ENCODE data around the gene FNBP1.
A peak's percentile ranks its signal among the peaks of the same experiment; 100 is the strongest.

FNBP1 gene

DNA sequence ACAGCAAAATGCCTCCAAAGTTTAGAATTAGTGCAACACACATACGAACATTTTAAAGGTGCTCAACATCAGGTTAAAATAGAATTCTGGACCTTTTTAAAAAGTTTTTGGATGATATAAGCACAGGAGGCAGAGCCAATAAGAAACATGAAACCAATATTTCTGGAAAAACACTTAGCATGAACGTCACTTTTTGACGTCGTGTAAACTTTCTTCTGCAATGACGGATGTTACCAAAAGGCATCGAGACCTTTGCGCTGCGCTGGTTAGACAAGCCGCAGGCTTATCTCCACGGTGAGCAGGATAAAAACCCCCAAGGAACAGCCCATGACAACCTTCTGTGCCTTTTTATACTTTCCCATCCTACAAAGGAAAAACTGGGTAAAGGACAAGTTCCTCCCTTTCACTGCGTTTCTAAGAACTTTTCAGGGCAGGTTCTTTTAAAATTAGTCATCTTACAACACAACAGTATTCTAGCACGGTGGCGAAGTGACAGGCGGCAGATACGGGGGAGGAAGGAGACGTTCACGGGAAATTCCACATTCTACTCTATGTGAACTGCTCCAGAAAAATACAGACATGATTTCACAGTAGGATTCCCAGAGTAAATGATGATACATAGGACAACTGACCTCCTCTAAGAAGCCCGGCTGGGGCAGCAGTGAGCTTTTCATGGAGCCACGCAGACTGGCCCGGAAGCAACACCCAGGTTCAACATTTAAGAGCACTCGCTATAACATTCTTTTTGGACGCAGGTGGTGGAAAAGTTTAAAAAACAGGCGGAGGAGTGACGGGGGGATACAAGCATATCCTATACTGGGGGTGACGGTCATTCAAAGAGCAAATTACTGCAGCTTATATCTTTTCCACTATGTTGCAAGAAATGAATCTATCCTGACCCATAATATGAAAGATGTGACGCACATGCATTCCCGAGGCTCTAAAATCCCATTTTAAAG, 155.4 kb downstream of the FNBP1 start:
- DNase-seq, result no peak

GRCh38 chr9:129886226-129887174, 156.5 kb downstream of the FNBP1 start:
- DNase-seq, result no peak

DNA sequence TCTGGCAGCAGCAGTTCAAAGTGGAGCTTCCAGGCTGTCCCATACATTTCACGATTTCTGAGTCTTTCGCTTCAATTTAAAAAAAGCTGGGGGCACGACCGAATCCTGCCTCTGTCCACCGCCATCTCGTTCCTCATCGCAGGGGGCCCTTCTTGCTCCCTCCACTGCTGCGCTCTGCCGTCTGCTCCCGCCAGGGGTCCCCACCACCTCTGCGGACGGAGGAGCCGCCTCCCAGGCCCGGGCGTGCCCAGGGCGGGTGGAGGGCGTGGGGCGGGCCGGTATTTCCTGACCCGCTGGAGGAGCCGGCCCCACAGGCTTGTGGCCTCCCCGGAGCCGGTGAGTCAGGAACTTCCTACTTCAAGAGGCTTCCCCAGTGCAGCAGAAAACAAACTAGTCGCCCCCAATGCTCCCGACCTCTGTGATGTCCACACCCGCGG, 157.3 kb downstream of the FNBP1 start:
- DNase-seq, result peak; percentile 55

DNA sequence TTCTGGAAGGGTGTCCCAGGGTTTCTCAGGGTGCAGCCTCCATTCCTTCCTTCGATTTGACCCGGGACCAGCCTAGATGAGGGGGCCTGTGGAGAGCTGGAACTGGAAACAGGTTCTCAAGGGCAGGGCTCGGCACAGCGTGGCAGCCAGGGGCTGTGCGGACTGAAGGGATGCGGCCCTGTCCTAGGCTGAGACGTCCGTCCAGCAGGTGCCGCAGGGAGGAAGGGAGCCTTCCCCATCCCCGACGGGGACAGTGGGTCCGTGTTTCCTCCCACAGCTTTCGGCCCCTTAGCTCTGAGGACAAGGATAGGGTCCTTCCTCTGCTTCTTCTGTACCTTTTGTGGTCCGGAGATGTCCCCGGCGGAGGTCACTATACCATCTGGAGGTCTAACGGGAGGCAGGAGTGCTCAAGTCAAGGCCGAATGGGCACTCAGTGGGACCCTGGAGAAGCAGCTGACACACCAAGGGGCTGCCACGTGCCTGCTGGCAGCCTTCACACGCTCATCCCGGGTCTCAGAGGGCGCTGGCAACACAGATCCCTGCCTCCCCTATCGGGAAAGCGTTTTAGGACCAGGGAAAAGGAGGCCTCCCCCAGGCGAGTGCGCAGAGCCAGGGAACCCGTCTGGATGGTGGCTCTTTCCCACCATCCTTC, 157.8 kb downstream of the FNBP1 start:
- DNase-seq, result no peak

GRCh38 chr9:129884220-129885017, 158.6 kb downstream of the FNBP1 start:
- peak; percentile 22 for DNase-seq

GRCh38 chr9:129881547-129882324, 161.3 kb downstream of the FNBP1 start:
- no peak for DNase-seq

DNA sequence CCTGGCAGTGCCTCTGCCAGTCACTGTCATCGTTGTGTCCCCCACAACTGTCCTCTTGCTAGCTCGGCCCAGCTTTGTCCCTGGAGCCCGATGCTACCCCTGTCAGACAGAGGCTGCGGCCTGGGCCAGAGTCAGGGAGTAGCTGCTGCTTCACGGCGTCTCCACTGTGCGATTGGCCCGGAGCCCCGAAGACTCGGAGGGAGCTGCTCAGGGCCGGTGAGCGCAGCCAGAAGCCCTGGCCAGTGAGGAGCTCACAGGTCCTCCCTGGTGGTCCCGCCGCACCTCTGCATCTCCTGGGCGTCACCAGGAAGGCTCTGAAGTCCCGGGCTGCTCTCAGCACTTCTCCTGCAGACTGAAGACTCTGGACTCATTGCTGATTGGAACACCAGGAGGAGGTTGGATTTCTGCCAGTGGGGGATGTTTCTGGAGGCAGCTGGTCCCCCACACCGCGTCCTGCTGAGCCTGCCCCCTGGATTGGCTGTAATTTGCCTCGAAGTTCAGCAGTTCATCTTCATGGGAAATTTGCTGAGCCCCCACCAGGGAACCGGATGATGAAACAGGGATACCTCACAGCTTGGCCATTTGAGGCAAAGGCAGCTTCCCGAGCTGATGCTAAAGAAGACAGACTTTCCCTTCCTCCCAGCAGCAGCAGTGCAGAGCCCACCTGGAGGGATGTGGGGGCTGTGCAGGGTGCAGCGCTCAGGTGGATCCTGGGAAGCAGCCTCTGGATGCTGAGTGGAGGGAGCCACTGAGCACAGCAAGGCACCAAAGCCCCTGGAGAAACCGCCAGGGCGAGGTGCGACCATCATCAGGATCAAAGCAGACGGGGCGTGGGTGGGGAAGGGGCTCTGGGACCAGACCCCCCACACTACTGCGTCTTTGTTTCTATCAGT, 162.1 kb downstream of the FNBP1 start:
- DNase-seq, result no peak

- DNase-seq, result no peak
Observed at GRCh38 chr9:129879991-129880653, 162.9 kb downstream of the FNBP1 start.

DNA sequence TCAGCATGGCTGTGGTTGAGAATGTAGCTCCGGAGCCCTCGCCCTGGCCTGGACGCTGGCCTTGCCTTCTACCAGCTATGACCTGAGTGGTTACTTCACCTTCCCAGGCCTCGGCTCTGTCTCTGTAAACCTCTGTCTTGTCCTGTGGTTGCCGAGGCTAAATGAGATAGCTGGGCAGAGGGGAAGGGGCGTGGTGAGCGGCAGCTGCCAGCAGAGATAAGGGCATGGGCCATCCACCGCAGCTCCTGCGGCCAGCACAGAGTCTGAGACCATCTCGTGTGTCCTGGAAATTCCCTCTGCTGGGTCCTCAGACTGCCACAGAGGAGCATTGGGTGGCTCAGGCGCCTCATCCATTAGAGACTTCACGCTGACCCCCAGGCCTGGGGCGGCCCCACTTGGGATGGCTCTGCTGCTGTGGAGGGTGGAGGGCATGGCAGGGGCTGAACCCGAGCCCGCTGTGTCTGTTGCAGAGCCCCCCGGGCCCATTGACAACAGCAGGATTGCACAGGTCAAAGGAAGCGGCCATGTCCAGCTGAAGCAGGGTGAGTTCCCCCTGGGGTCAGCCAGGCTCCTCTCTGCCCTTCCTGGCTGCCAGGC, 163.8 kb downstream of the FNBP1 start:
- no peak for DNase-seq

DNA sequence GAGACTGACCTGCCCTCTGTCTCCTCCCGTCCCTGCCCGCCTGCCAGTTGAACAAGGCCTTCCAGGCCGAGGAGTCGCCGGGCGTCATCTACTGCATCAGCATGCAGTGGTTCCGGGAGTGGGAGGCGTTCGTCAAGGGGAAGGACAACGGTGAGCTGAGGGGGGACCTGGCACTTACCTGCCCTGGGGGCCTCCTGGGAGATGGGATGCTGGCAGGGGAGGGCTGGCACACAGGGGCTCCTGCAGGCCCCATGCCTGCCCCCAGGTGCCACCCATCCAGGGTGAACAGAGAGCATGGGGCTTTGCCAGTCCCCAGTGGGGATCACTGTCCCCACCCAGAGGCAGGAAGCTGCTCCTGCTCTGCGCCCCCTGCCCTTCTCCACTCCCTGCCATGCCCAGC, 164.7 kb downstream of the FNBP1 start:
- DNase-seq, result no peak

GRCh38 chr9:129876815-129877214, 166.2 kb downstream of the FNBP1 start:
- no peak for DNase-seq

DNA sequence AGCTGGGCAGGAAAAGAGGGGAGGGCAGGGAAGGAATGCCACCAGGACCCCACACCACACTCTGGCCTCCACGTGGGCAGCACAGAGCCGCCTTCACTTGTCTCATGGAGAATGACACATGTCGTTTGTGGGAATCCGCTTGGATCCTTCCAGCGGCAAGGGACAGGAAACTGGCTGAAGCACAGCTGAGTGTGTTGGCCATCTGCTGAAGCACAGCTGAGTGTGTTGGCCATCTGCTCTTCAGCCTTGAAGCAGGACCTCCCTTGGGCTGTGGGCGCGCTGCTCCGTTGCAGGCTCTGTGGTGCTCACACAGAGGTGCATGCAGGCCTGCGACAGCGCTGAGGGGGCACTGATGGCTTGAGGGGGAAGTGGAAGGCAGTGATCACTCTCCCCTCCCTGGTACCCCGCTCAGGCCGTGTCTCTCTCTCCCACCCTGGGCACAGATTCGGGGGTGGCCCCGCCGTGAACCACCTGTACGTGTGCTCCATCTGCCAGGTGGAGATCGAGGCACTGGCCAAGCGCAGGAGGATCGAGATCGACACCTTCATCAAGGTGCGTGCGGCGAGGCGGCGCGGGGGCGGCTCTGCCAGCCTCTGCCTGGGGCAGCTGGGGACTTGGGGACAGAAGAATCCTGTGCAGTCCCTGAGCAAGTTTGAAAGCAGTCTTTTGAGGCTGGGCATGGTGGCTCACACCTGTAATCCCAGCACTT, 167.1 kb downstream of the FNBP1 start:
- no peak for DNase-seq

- no peak for DNase-seq
Observed at GRCh38 chr9:129875181-129875611, 167.8 kb downstream of the FNBP1 start.

- DNase-seq, result no peak
Observed at GRCh38 chr9:129874261-129875101, 168.5 kb downstream of the FNBP1 start.

GRCh38 chr9:129873563-129874190, 169.3 kb downstream of the FNBP1 start:
- DNase-seq, result no peak

DNA sequence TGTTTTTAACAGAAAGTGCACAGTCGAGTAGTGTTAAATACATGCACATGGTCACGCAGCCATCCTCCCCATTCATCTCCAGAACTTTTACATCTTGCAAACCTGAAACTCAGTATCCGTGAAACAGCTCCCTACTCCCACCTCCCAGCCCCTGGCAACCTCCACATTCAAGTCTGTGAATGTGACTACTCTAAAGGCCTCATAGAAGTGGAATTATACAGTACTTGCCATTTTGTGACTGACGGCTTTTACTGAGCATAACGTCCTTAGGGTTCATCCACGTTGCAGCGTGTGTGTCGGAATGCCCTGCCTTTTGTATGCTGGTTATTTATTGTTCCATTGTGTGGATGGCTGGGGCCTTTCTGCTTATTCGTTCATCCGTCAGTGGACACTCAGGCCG, 171.9 kb downstream of the FNBP1 start:
- DNase-seq, result no peak

Measured in NCI-H1417 treated with DMSO at 0.1 percent for 48 hours (cell line).